Endothelial cell of umbilical vein (primary cell): ENCODE data around the gene PRDM16.

Experiments used
- CTCF ChIP-seq, 2 donors: IDR thresholded peaks; 1 replicate in 1 of 2; 2 replicates in 1 of 2; pipeline ENCODE4 v1.5.1; 2011; ENCODE audit warnings: low read length in 2 of 2, mild to moderate bottlenecking in 2 of 2, moderate library complexity in 2 of 2, control low read depth in 1 of 2, inconsistent platforms in 1 of 2, low read depth in 1 of 2; ENCODE audit not compliant: insufficient read depth in 1 of 2; ENCODE audit errors: extremely low read depth in 1 of 2
- EZH2 ChIP-seq: IDR thresholded peaks from 2 replicates; pipeline ENCODE4 v1.6.1; 2012; ENCODE audit warnings: borderline replicate concordance, low read depth, mild to moderate bottlenecking, moderate library complexity, low read length, inconsistent platforms; ENCODE audit not compliant: severe bottlenecking
- MAX ChIP-seq: IDR thresholded peaks from 2 replicates; pipeline ENCODE4 v1.6.1; 2011; ENCODE audit not compliant: insufficient read depth, insufficient read length
- POLR2A ChIP-seq: IDR thresholded peaks from 2 replicates; pipeline ENCODE4 v1.6.1; 2012; ENCODE audit warnings: low read depth, mild to moderate bottlenecking, control low read depth, low read length
- POLR2AphosphoS5 ChIP-seq: IDR thresholded peaks from 2 replicates; pipeline ENCODE4 v1.6.1; 2012; ENCODE audit warnings: low read depth, mild to moderate bottlenecking, control low read depth, low read length, moderate library complexity; ENCODE audit not compliant: insufficient read depth

- no peak for TF ChIP-seq POLR2AphosphoS5
- no peak for TF ChIP-seq POLR2A
- TF ChIP-seq CTCF (IDR thresholded peaks at IDR 0.05; ENCODE audit: extremely low read depth in 1 of 2, insufficient read depth in 1 of 2, low read depth in 1 of 2, low read length in 2 of 2): peak; percentile 2 to 31
- TF ChIP-seq EZH2: no peak
- no peak for TF ChIP-seq MAX
Observed at GRCh38 chr1:3417082-3417739, 348.2 kb downstream of the PRDM16 start.
